ENCODE measurements around the gene USP48.
"Not testable (repeated sequence)": the region's sequence is repeated elsewhere in the genome, so short reads cannot be mapped to it uniquely, and the experiment has no call there.

Gene USP48

GRCh38 chr1:21782868-21783678, at the start of gene USP48:
USP48 (minus strand) TSS chr1:21783149; CDS start chr1:21782957, 192 bp downstream.
- DNase-seq (ENCODE audit: low spot score), result peak; percentile 96

GRCh38 chr1:21831454-21831970, 48.6 kb upstream of the USP48 start:
- no peak for DNase-seq (ENCODE audit: low spot score)

- no peak for DNase-seq (ENCODE audit: low spot score)
Observed at GRCh38 chr1:21830792-21831453, 48.0 kb upstream of the USP48 start.

- no peak for DNase-seq (ENCODE audit: low spot score)
Observed at GRCh38 chr1:21829294-21829693, 46.3 kb upstream of the USP48 start.

- no peak for DNase-seq (ENCODE audit: low spot score)
Observed at GRCh38 chr1:21828506-21829210, 45.7 kb upstream of the USP48 start.

GRCh38 chr1:21828075-21828474, 45.1 kb upstream of the USP48 start:
- DNase-seq (ENCODE audit: low spot score), result no peak

- DNase-seq (ENCODE audit: low spot score), result no peak
Observed at GRCh38 chr1:21827141-21827679, 44.3 kb upstream of the USP48 start.

- not testable (repeated sequence) for DNase-seq (ENCODE audit: low spot score)
Observed at GRCh38 chr1:21826694-21827093, 43.7 kb upstream of the USP48 start.

GRCh38 chr1:21825393-21825792, 42.4 kb upstream of the USP48 start:
- DNase-seq (ENCODE audit: low spot score), result no peak

- no peak for DNase-seq (ENCODE audit: low spot score)
Observed at GRCh38 chr1:21824926-21825325, 42.0 kb upstream of the USP48 start.

GRCh38 chr1:21823980-21824702, 41.2 kb upstream of the USP48 start:
- no peak for DNase-seq (ENCODE audit: low spot score)

GRCh38 chr1:21823206-21823979, 40.4 kb upstream of the USP48 start:
- no peak for DNase-seq (ENCODE audit: low spot score)

- no peak for DNase-seq (ENCODE audit: low spot score)
Observed at GRCh38 chr1:21822349-21822748, 39.4 kb upstream of the USP48 start.

GRCh38 chr1:21821385-21822019, 38.6 kb upstream of the USP48 start:
- DNase-seq (ENCODE audit: low spot score), result no peak

GRCh38 chr1:21820597-21821232, 37.8 kb upstream of the USP48 start:
- no peak for DNase-seq (ENCODE audit: low spot score)

GRCh38 chr1:21818656-21819055, 35.7 kb upstream of the USP48 start:
- DNase-seq (ENCODE audit: low spot score), result peak; percentile 83

GRCh38 chr1:21816602-21817302, 33.8 kb upstream of the USP48 start:
- peak; percentile 82 for DNase-seq (ENCODE audit: low spot score)

- peak; percentile 2 for DNase-seq (ENCODE audit: low spot score)
Observed at GRCh38 chr1:21815724-21816321, 32.9 kb upstream of the USP48 start.
